ENCODE data around the gene HDDC3. TPM values are rescaled to one million over a fixed set of nuclear protein-coding genes. Genes with fewer than 3 reads are reported as not detected.

HDDC3 gene
- total and polyA plus RNA-seq, 9 of the 15 experiments (the other 6 are each of a cell fraction or from before 2014, with no cell fraction given), result 14.9 to 55.8 (median 36.9) TPM

DNA sequence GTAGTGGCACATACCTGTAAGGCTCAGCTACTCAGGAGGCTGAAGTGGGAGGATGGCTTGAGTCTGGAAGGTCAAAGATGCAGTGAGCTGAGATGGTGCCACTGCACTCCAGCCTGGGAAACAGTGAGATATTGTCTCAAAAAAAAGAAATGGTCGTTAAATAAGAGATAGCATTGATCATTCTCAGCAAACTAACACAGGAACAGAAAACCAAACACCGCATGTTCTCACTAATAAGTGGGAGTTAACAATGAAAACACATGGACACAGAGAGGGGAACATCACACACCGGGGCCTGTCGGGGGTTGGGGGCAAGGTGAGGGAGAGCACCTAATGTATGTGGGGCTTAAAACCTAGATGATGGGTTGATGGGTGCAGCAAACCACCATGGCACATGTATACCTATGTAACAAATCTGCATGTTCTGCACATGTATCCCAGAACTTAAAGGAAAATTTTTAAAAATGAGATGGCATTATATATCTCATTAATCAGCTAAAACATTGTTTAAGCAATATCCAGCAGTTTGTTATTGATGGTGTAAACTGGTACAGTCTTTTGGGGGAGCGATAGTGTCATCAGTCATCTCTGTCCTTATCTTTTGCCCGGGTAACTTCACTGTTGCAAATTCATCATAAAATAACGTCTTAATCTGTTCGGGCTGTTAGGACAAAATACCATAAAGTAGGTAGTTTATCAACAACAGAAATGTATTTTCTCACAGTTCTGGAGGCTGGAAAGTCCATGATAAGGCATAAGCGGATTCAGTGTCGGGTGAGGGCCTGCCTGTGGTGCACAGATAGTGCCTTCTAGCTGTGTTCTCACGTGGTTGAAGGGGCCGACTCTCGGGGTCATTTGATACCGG, 30.9 kb downstream of the HDDC3 start (continued):
- TF ChIP-seq, protein P1, sequence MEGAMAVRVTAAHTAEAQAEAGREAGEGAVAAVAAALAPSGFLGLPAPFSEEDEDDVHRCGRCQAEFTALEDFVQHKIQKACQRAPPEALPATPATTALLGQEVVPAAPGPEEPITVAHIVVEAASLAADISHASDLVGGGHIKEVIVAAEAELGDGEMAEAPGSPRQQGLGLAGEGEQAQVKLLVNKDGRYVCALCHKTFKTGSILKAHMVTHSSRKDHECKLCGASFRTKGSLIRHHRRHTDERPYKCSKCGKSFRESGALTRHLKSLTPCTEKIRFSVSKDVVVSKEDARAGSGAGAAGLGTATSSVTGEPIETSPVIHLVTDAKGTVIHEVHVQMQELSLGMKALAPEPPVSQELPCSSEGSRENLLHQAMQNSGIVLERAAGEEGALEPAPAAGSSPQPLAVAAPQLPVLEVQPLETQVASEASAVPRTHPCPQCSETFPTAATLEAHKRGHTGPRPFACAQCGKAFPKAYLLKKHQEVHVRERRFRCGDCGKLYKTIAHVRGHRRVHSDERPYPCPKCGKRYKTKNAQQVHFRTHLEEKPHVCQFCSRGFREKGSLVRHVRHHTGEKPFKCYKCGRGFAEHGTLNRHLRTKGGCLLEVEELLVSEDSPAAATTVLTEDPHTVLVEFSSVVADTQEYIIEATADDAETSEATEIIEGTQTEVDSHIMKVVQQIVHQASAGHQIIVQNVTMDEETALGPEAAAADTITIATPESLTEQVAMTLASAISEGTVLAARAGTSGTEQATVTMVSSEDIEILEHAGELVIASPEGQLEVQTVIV (CRISPR knock-in tag; IDR thresholded peaks at IDR 0.05; ENCODE audit: borderline replicate concordance), result no peak
- no peak for TF ChIP-seq ZNF184 (CRISPR knock-in tag; IDR thresholded peaks at IDR 0.05)
- peak; percentile 98 for TF ChIP-seq ZNF589 (CRISPR knock-in tag; IDR thresholded peaks at IDR 0.05; ENCODE audit: low read depth)
- peak; percentile 67; the same call in 1 of the 2 replicates for TF ChIP-seq HIVEP1 (CRISPR knock-in tag; IDR thresholded peaks at IDR 0.05)
- TF ChIP-seq ZNF644 (tag; IDR thresholded peaks at IDR 0.05; ENCODE audit: low read depth), result peak; percentile 96
- TF ChIP-seq, protein P2, sequence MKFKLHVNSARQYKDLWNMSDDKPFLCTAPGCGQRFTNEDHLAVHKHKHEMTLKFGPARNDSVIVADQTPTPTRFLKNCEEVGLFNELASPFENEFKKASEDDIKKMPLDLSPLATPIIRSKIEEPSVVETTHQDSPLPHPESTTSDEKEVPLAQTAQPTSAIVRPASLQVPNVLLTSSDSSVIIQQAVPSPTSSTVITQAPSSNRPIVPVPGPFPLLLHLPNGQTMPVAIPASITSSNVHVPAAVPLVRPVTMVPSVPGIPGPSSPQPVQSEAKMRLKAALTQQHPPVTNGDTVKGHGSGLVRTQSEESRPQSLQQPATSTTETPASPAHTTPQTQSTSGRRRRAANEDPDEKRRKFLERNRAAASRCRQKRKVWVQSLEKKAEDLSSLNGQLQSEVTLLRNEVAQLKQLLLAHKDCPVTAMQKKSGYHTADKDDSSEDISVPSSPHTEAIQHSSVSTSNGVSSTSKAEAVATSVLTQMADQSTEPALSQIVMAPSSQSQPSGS (CRISPR knock-in tag; IDR thresholded peaks at IDR 0.05), result no peak
- TF ChIP-seq RBM34 (IDR thresholded peaks at IDR 0.05; ENCODE audit: borderline replicate concordance, insufficient read depth, low read length), result no peak
- TF ChIP-seq, protein P3, sequence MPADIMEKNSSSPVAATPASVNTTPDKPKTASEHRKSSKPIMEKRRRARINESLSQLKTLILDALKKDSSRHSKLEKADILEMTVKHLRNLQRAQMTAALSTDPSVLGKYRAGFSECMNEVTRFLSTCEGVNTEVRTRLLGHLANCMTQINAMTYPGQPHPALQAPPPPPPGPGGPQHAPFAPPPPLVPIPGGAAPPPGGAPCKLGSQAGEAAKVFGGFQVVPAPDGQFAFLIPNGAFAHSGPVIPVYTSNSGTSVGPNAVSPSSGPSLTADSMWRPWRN (IDR thresholded peaks at IDR 0.05; ENCODE audit: low read depth), result peak; percentile 92
- peak; percentile 45; the same call in 1 of the 2 replicates for TF ChIP-seq TFE3 (CRISPR knock-in tag; IDR thresholded peaks at IDR 0.05)
- TF ChIP-seq ADNP (tag; IDR thresholded peaks at IDR 0.05), result no peak; the same call in none of the 2 replicates
- no peak for TF ChIP-seq ZFP30 (CRISPR knock-in tag; IDR thresholded peaks at IDR 0.05; ENCODE audit: borderline replicate concordance)
- TF ChIP-seq ZNF707 (CRISPR knock-in tag; conservative IDR thresholded peaks at IDR 0.05), result 0 out of 2 replicates have a peak, but pooled peaks have one; percentile 22
- TF ChIP-seq ZBTB17 (CRISPR knock-in tag; IDR thresholded peaks at IDR 0.05), result no peak; the same call in 1 of the 2 replicates
- no peak; the same call in 1 of the 2 replicates for TF ChIP-seq MTA1 (IDR thresholded peaks at IDR 0.05; ENCODE audit: borderline replicate concordance)
- no peak for TF ChIP-seq SIN3A (IDR thresholded peaks at IDR 0.05; ENCODE audit: borderline replicate concordance in 2 of 2, control insufficient read depth in 1 of 2, low read depth in 2 of 2, low read length in 2 of 2)
- TF ChIP-seq ZNF174 (CRISPR knock-in tag; IDR thresholded peaks at IDR 0.05), result 0 out of 2 replicates have a peak, but pooled peaks have one; percentile 24
- no peak for TF ChIP-seq TBP (optimal IDR thresholded peaks at IDR 0.05; ENCODE audit: low read depth, low read length)
- TF ChIP-seq HDAC6 (IDR thresholded peaks at IDR 0.05; ENCODE audit: low read depth, low read length), result no peak
- TF ChIP-seq RUNX1 (IDR thresholded peaks at IDR 0.05; ENCODE audit: low read depth), result peak; percentile 91
